Superior temporal gyrus (tissue), 1 donor: ENCODE measurements around the gene PLSCR1.

ENCODE experiments used
- DNase-seq: peaks from one replicate; pipeline ENCODE4 v3.0.0-alpha.2; 2016; ENCODE audit errors: extremely low spot score

Gene PLSCR1, protein sequence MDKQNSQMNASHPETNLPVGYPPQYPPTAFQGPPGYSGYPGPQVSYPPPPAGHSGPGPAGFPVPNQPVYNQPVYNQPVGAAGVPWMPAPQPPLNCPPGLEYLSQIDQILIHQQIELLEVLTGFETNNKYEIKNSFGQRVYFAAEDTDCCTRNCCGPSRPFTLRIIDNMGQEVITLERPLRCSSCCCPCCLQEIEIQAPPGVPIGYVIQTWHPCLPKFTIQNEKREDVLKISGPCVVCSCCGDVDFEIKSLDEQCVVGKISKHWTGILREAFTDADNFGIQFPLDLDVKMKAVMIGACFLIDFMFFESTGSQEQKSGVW

GRCh38 chr3:146544002-146544928 is at the start of gene PLSCR1:
Gene PLSCR1, minus strand, starts transcription at chr3:146544607. Its CDS starts 8,055 bp downstream, at chr3:146536552.
- DNase-seq, result peak; percentile 72

DNA sequence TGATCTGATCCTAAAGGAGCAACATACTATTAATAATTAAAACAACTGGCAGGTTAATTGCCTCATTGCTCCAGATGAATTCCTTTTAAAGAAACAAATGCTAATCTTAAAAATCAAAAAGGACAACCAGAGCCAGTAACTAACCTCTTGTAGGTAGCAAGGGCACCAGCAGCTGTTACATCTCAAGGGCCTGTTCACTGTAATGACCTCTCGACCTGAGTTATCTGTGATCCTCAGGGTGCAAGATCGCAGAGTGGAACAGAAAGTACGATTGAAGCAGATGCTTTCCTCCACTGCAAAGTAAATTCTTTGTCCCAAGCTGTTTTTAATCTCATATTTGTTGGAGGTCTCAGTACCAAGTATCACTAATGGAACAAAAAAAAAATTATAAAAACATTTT is 49.4 kb upstream of the PLSCR1 start:
- no peak for DNase-seq

GRCh38 chr3:146590521-146590920 is 46.1 kb upstream of the PLSCR1 start:
- no peak for DNase-seq

GRCh38 chr3:146589899-146590508 is 45.6 kb upstream of the PLSCR1 start:
- peak; percentile 80 for DNase-seq

DNA sequence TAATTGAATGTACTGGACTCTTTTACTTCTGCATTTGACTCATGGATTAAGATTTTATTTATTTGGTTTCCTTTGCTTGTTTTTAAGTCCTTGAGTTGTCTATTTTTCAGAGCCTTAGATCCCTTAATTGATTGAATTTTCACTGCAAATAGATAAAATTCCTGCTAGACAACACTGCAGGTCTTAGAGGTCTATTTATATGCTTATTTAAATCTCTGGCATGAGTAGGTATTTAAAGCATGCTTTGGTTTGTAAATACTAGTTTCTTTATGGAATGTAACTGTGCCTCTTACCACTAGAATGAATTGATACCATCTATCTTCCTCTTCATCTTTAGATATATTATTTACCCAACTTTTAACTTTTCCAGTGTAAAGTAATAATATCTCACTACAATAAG is 40.7 kb upstream of the PLSCR1 start:
- DNase-seq, result no peak

GRCh38 chr3:146581951-146582467 is 37.6 kb upstream of the PLSCR1 start:
- DNase-seq, result no peak

- DNase-seq, result no peak
These were observed 36.7 kb upstream of the PLSCR1 start for GRCh38 chr3:146581080-146581601.

GRCh38 chr3:146577662-146578061 is 33.3 kb upstream of the PLSCR1 start:
- DNase-seq, result peak; percentile 65

GRCh38 chr3:146575636-146576035 is 31.2 kb upstream of the PLSCR1 start:
- DNase-seq, result no peak

DNA sequence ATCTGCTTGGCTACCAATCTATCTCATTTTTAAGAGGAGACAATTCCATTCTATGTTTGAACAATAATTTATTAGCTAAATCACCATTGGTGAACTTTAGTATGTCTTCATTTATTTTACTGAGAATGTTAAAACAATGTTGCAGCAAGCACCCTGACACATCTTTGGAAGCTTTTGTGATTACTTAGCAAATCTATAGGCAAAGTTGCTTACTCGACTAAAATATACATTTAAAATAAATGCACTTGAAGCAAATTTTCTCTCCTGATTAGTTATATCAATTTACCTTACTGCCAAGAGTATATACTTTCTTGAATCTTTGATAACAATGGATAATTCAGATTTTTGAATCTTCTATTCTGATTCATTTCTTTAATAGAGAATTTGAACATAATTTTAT is 29.8 kb upstream of the PLSCR1 start:
- no peak for DNase-seq

DNA sequence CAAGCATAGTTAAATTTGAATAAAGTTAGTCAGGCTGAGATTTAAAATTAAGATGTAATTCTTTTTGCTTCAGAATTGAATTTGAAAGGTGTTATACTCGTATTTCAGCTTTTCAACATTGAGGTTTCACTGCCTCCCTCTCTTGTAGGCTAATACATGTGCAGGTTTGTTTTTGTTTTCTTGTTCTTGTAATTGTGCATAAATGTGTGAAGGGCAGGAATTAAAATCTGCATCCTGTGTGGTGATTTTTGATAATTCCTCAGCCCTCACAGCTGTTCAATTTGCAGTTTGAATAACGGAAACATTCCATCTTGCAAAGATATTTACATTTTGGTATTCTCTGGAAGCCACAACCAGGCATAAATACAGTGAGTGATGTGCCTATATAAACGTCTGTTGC is 24.9 kb upstream of the PLSCR1 start:
- no peak for DNase-seq

DNA sequence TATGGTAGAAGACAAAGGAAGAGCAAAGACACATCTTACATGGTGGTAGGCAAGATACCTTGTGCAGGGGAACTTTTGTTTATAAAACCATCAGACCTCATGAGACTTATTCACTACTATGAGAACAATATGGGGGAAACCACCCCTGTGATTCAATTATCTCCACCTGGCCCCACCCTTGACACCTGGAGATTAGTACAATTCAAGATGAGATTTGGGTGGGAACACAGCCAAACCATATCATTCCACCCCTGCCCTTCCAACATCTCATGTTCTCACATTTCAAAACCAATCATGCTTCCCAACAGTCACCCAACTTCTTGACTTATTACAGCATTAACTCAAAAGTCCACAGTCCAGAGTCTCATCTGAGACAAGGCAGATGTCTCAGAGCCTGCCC is 21.7 kb upstream of the PLSCR1 start:
- DNase-seq, result no peak

DNA sequence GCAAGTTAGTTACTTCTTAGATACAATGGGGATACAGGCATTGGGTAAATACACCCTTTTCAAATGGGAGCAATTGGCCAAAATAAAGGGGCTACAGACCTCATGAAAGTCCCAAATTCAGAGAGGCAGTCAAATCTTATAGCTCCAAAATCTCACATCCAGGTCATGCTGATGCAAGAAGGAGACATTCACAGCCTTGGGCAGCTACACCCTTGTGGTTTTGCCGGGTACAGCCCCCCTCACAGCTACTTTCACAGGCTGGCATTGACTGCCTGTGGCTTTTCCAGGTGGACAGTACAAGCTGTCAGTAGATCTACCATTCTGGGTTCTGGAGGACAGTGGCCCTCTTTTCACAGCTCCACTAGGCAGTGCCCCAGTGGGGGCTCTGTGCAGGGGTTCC is 17.5 kb upstream of the PLSCR1 start:
- no peak for DNase-seq

DNA sequence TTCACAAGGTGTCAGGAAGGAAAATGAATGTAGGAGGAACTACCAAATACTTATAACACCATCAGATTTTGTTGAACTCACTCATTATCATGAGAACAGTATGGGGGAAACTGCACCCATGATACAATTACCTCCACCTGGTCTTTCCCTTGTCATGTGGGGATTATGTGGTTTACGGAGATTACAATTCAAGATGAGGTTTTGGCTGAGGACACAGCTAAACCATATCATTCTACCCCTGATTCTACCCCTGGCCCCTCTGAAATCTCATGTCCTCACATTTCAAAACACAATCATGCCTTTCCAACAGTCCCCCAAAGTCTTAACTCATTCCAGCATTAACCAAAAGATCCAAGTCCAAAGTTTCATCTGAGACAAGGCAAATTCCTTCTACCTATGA is 17.1 kb upstream of the PLSCR1 start:
- DNase-seq, result no peak

- no peak for DNase-seq
These were observed 16.3 kb upstream of the PLSCR1 start for GRCh38 chr3:146560678-146561077.

- no peak for DNase-seq
These were observed 15.0 kb upstream of the PLSCR1 start for GRCh38 chr3:146559388-146559787.

DNA sequence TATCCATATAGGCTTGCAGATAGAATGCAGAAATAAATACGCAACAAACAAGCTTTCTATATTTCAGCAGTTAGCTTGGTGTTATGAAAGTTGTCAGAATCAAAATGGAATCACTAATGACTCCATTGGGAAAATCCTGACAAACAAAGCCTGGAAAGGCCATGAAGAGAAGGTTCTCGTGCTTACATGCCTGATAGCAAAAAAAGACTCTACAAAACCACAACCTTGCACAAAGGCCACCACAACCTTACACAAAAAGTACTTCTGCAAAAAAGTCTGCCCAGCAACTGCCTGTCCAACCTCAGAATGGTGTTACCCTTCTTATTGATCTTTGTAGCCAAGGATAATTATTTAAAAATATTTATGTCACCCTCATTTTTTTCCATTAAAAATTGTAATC is 14.4 kb upstream of the PLSCR1 start:
- no peak for DNase-seq

DNA sequence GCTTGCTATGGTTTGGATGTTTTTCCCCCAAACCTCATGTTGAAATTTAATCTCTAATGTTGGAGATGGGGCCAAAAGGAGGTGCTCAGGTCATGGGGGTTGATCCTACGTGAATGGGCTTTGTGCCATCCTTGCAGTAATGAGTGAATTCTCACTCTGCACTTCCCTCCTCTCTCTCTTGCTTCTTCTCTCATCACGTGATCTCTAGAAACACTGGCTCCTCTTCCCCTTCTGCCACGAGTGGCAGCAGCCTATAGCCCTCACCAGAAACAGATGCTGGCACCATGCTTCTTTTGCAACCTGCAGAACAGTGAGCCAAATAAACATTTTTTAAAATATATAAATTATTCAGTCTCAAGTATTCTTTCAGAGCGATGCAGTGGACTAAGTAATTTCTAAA is 13.3 kb upstream of the PLSCR1 start:
- DNase-seq, result no peak

GRCh38 chr3:146555311-146555710 is 10.9 kb upstream of the PLSCR1 start:
- DNase-seq, result no peak

DNA sequence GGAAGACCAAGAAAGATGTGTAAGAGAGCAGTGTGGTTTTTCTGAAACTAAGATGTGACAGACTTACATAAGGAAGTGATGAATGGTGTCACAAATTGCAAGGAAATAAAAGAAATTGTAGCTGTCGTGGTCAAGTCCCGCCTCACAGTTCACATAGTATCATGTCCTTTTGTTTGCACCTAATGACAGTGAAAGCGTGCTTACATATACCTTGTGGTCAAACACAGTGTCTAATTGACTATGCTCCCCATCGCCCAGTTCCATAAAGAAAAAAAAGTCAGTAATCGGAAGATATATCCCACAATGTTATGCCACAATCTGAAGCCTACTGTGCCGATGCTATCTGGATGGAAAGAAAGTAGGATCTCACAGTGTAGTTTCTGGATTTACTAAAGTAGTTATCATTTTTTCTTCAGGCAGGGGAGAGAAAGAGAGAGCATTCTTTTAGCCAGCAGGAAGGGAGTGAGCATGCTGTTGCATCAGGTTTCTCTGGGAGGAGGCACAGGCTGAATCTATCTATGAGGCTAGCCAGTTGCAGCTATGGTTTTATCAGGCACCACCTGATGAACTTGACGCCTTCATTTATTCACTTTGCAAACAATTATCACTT is 9.8 kb upstream of the PLSCR1 start:
- no peak for DNase-seq

GRCh38 chr3:146550743-146551510 is 6.5 kb upstream of the PLSCR1 start:
- no peak for DNase-seq
